ENCODE results near the gene ZNF236. TPM values are rescaled to one million over a fixed set of nuclear protein-coding genes. Genes with fewer than 3 reads are reported as not detected.

Gene ZNF236
- total RNA-seq, 1 donor from 2014 or later = 11.5 TPM

- Histone ChIP-seq H3K79me2 (ENCODE audit: low read depth) (no peaks in the 10 kb centered on the region), H2AFZ (replicated peaks) (no peak overlapping the region), H3F3A (ENCODE audit: low read depth) (no peaks in the 10 kb centered on the region), H3K4me1 (no peaks in the 10 kb centered on the region), H3K4me3 (no peak overlapping the region), H3K27ac (no peak overlapping the region), H3K9ac (no peak overlapping the region), H3K4me2 (no peak overlapping the region), H3K36me3 (no peaks in the 10 kb centered on the region), H3K9me3 (ENCODE audit: low read depth) (no peaks in the 10 kb centered on the region), H4K20me1 (ENCODE audit: low read depth) (no peaks in the 10 kb centered on the region), H3K27me3 (no peaks in the 10 kb centered on the region)
- Mint-ChIP-seq H3K27ac (peak overlapping the region; percentile 19), H3K27me3 (ENCODE audit: insufficient read depth, low read depth) (no peaks in the 10 kb centered on the region), H3K4me1 (peaks cover 17% of the 10 kb centered on the region), H3K4me3 (no peak overlapping the region), H3K9me3 (no peaks in the 10 kb centered on the region), H3K36me3 (peaks cover 40% of the 10 kb centered on the region)
- DNase-seq (ENCODE audit: low spot score) = no peak
- no peak for TF ChIP-seq EZH2 (IDR thresholded peaks at IDR 0.05)
- TF ChIP-seq CTCF (IDR thresholded peaks at IDR 0.05) = no peak
- no peak for TF ChIP-seq EZH2phosphoT487 (IDR thresholded peaks at IDR 0.05)
Measured at GRCh38 chr18:76953583-76954233, 131.4 kb downstream of the ZNF236 start.

- Mint-ChIP-seq H3K4me3 (no peak overlapping the region), H3K4me1 (peaks cover 17% of the 10 kb centered on the region), H3K27me3 (ENCODE audit: insufficient read depth, low read depth) (no peaks in the 10 kb centered on the region), H3K36me3 (peaks cover 38% of the 10 kb centered on the region), H3K9me3 (no peaks in the 10 kb centered on the region), H3K27ac (no peak overlapping the region)
- H3K4me3 ChIP-seq = no peak overlapping the region
- no peak for DNase-seq (ENCODE audit: low spot score)
- no peak overlapping the region for H2AFZ ChIP-seq (replicated peaks)
- H3K27ac ChIP-seq = no peak overlapping the region
- no peaks in the 10 kb centered on the region for H4K20me1 ChIP-seq (ENCODE audit: low read depth)
- no peaks in the 10 kb centered on the region for H3K4me1 ChIP-seq
- no peak overlapping the region for H3K9ac ChIP-seq
- no peak overlapping the region for H3K4me2 ChIP-seq
- no peaks in the 10 kb centered on the region for H3K9me3 ChIP-seq (ENCODE audit: low read depth)
- no peaks in the 10 kb centered on the region for H3F3A ChIP-seq (ENCODE audit: low read depth)
- no peaks in the 10 kb centered on the region for H3K27me3 ChIP-seq
- TF ChIP-seq EZH2 (IDR thresholded peaks at IDR 0.05) = no peak
- TF ChIP-seq CTCF (IDR thresholded peaks at IDR 0.05) = no peak
- no peak for TF ChIP-seq EZH2phosphoT487 (IDR thresholded peaks at IDR 0.05)
- no peaks in the 10 kb centered on the region for H3K36me3 ChIP-seq
- no peaks in the 10 kb centered on the region for H3K79me2 ChIP-seq (ENCODE audit: low read depth)
Measured at GRCh38 chr18:76955524-76956170, 133.3 kb downstream of the ZNF236 start.

- H3K9me3 ChIP-seq (ENCODE audit: low read depth) = no peaks in the 10 kb centered on the region
- H3K4me1 ChIP-seq = no peaks in the 10 kb centered on the region
- H3F3A ChIP-seq (ENCODE audit: low read depth) = no peaks in the 10 kb centered on the region
- no peaks in the 10 kb centered on the region for H3K79me2 ChIP-seq (ENCODE audit: low read depth)
- H3K4me3 ChIP-seq = no peak overlapping the region
- DNase-seq (ENCODE audit: low spot score) = no peak
- H3K9ac ChIP-seq = no peak overlapping the region
- H3K36me3 ChIP-seq = peaks cover under 1% of the 10 kb centered on the region
- no peaks in the 10 kb centered on the region for H3K27me3 ChIP-seq
- no peak for TF ChIP-seq EZH2 (IDR thresholded peaks at IDR 0.05)
- TF ChIP-seq EZH2phosphoT487 (IDR thresholded peaks at IDR 0.05) = no peak
- TF ChIP-seq CTCF (IDR thresholded peaks at IDR 0.05) = no peak
- Mint-ChIP-seq H3K27me3 (ENCODE audit: insufficient read depth, low read depth) (no peaks in the 10 kb centered on the region), H3K4me3 (no peak overlapping the region), H3K9me3 (peaks cover 4% of the 10 kb centered on the region), H3K27ac (no peak overlapping the region), H3K4me1 (peaks cover 17% of the 10 kb centered on the region), H3K36me3 (peaks cover 38% of the 10 kb centered on the region)
- no peak overlapping the region for H3K27ac ChIP-seq
- H3K4me2 ChIP-seq = no peak overlapping the region
- H4K20me1 ChIP-seq (ENCODE audit: low read depth) = no peaks in the 10 kb centered on the region
- no peak overlapping the region for H2AFZ ChIP-seq (replicated peaks)
Measured at GRCh38 chr18:76956648-76957047, 134.3 kb downstream of the ZNF236 start.

Measured in neural progenitor cell (in vitro differentiated cells).